GM20431 (cell line): ENCODE data around the gene NEK10.
"Not testable (repeated sequence)": the region's sequence is repeated elsewhere in the genome, so short reads cannot be mapped to it uniquely, and the experiment has no call there.

Experiments used
- in situ Hi-C: fragments of 300-500 bp; cut with MseI, MboI; formaldehyde crosslinking; loops from one replicate; pipeline ENCODE4 v1.15.0; 2020; ENCODE audit warnings: low sequenced_read_pairs; ENCODE audit not compliant: unreplicated experiment

NEK10 gene

GRCh38 chr3:27319304-27319703 is 49.9 kb downstream of the NEK10 start:
- in situ Hi-C loops, result loop anchor here (25.0 kb wide), 1 partner anchor 343 kb away; no protein-coding TSS in a partner anchor

- in situ Hi-C loops, result loop anchor here (25.0 kb wide), 1 partner anchor 345 kb away; no protein-coding TSS in a partner anchor
Observed at GRCh38 chr3:27317096-27317495, 52.1 kb downstream of the NEK10 start.

- in situ Hi-C loops, result loop anchor here (25.0 kb wide), 1 partner anchor 347 kb away; no protein-coding TSS in a partner anchor
Observed at GRCh38 chr3:27315003-27315402, 54.2 kb downstream of the NEK10 start.

- in situ Hi-C loops, result loop anchor here (25.0 kb wide), 1 partner anchor 350 kb away; no protein-coding TSS in a partner anchor
Observed at GRCh38 chr3:27312044-27312668, 57.0 kb downstream of the NEK10 start.

- in situ Hi-C loops, result loop anchor here (25.0 kb wide), 1 partner anchor 351 kb away; no protein-coding TSS in a partner anchor
Observed at GRCh38 chr3:27311400-27311799, 57.8 kb downstream of the NEK10 start.

- in situ Hi-C loops, result loop anchor here (25.0 kb wide), 1 partner anchor 352 kb away; no protein-coding TSS in a partner anchor
Observed at GRCh38 chr3:27310688-27311087, 58.5 kb downstream of the NEK10 start.

GRCh38 chr3:27307566-27307965 is 61.6 kb downstream of the NEK10 start:
- in situ Hi-C loops, result loop anchor here (25.0 kb wide), 1 partner anchor 355 kb away; no protein-coding TSS in a partner anchor

- in situ Hi-C loops, result loop anchor here (25.0 kb wide), 1 partner anchor 359 kb away; no protein-coding TSS in a partner anchor
Observed at GRCh38 chr3:27302891-27303290, 66.3 kb downstream of the NEK10 start.

- in situ Hi-C loops, result not testable (repeated sequence)
Observed at GRCh38 chr3:27298981-27299380, 70.2 kb downstream of the NEK10 start.

- in situ Hi-C loops, result no loop called here
Observed at GRCh38 chr3:27293939-27294338, 75.2 kb downstream of the NEK10 start.

- in situ Hi-C loops, result no loop called here
Observed at GRCh38 chr3:27290760-27291159, 78.4 kb downstream of the NEK10 start.

GRCh38 chr3:27289769-27290413 is 79.3 kb downstream of the NEK10 start:
- in situ Hi-C loops, result no loop called here

- in situ Hi-C loops, result no loop called here
Observed at GRCh38 chr3:27287052-27287451, 82.1 kb downstream of the NEK10 start.

- in situ Hi-C loops, result not testable (repeated sequence)
Observed at GRCh38 chr3:27286467-27286866, 82.7 kb downstream of the NEK10 start.

- in situ Hi-C loops, result no loop called here
Observed at GRCh38 chr3:27285668-27286067, 83.5 kb downstream of the NEK10 start.

GRCh38 chr3:27281671-27282150 is 87.5 kb downstream of the NEK10 start:
- in situ Hi-C loops, result no loop called here

- in situ Hi-C loops, result no loop called here
Observed at GRCh38 chr3:27279123-27279522, 90.1 kb downstream of the NEK10 start.

GRCh38 chr3:27278383-27279055 is 90.7 kb downstream of the NEK10 start:
- in situ Hi-C loops, result no loop called here

GRCh38 chr3:27275441-27275990 is 93.7 kb downstream of the NEK10 start:
- in situ Hi-C loops, result no loop called here

- in situ Hi-C loops, result no loop called here
Observed at GRCh38 chr3:27271890-27272289, 97.3 kb downstream of the NEK10 start.
